T follicular helper cell (primary cell): Measurements from ENCODE around the gene LHB.
"Not testable (repeated sequence)": the region's sequence is repeated elsewhere in the genome, so short reads cannot be mapped to it uniquely, and the experiment has no call there.

Experiments used
- DNase-seq: peaks from one replicate; pipeline ENCODE4 v3.0.0-alpha.2; 2020; ENCODE audit warnings: low read depth
- total RNA-seq, 2 experiments: gene quantifications; one replicate each; lab custom pipeline; 2026; lab: John Stamatoyannopoulos, UW

The LHB gene
- total RNA-seq: 0.04 to 0.18 reads per million in 2 experiments

- no peak for DNase-seq
Observed at GRCh38 chr19:49017041-49017665, at the start of gene LHB. Gene LHB, minus strand, starts transcription at chr19:49017091. Its CDS starts 10 bp downstream, at chr19:49017081.

- DNase-seq: no peak
Observed at GRCh38 chr19:49065905-49066512, 49.1 kb upstream of the LHB start.

GRCh38 chr19:49064768-49065611 lies 48.1 kb upstream of the LHB start, which contains the start of gene NTF4:
Gene NTF4, minus strand, starts transcription at chr19:49064818. Its CDS starts 2,821 bp downstream, at chr19:49061997.
- no peak for DNase-seq

GRCh38 chr19:49064029-49064629 lies 47.2 kb upstream of the LHB start:
- no peak for DNase-seq

GRCh38 chr19:49061445-49061844 lies 44.6 kb upstream of the LHB start:
- DNase-seq: no peak

GRCh38 chr19:49061000-49061399 lies 44.1 kb upstream of the LHB start:
- DNase-seq: no peak

- DNase-seq: no peak
Observed at GRCh38 chr19:49059053-49059452, 42.2 kb upstream of the LHB start.

- no peak for DNase-seq
Observed at GRCh38 chr19:49058562-49058961, 41.7 kb upstream of the LHB start.

- no peak for DNase-seq
Observed at GRCh38 chr19:49057636-49058234, 40.8 kb upstream of the LHB start, which contains the start of gene CGB7. Gene CGB7, minus strand, starts transcription at chr19:49057749. Its CDS starts 2,374 bp downstream, at chr19:49055375.

GRCh38 chr19:49056902-49057596 lies 40.2 kb upstream of the LHB start:
- DNase-seq: not testable (repeated sequence)

- DNase-seq: no peak
Observed at GRCh38 chr19:49056101-49056901, 39.4 kb upstream of the LHB start.

- DNase-seq: not testable (repeated sequence)
Observed at GRCh38 chr19:49050376-49051033, 33.6 kb upstream of the LHB start.

- DNase-seq: not testable (repeated sequence)
Observed at GRCh38 chr19:49049834-49050233, 32.9 kb upstream of the LHB start.

GRCh38 chr19:49049011-49049410 lies 32.1 kb upstream of the LHB start, which contains the start of gene CGB8:
Gene CGB8, minus strand, starts transcription at chr19:49049111. Its CDS starts 372 bp downstream, at chr19:49048739.
- not testable (repeated sequence) for DNase-seq

GRCh38 chr19:49043548-49043947 lies 26.7 kb upstream of the LHB start, which contains the start of gene CGB5:
Gene CGB5, plus strand, starts transcription at chr19:49043848. Its CDS starts 362 bp downstream, at chr19:49044210.
- DNase-seq: not testable (repeated sequence)

- DNase-seq: not testable (repeated sequence)
Observed at GRCh38 chr19:49042666-49043065, 25.8 kb upstream of the LHB start.

- DNase-seq: no peak
Observed at GRCh38 chr19:49042177-49042576, 25.3 kb upstream of the LHB start.

- not testable (repeated sequence) for DNase-seq
Observed at GRCh38 chr19:49039736-49040135, 22.8 kb upstream of the LHB start.

- DNase-seq: not testable (repeated sequence)
Observed at GRCh38 chr19:49038557-49039276, 21.8 kb upstream of the LHB start.
